GM12872 (cell line): ENCODE data around the gene ADGB.

Experiments
- TF ChIP-seq, protein P1 (sequence below): IDR thresholded peaks from 3 replicates; pipeline ENCODE4 v1.5.1; 2011; ENCODE audit warnings: low read depth, mild to moderate bottlenecking, low read length, moderate library complexity; ENCODE audit not compliant: insufficient read depth

ADGB gene

DNA sequence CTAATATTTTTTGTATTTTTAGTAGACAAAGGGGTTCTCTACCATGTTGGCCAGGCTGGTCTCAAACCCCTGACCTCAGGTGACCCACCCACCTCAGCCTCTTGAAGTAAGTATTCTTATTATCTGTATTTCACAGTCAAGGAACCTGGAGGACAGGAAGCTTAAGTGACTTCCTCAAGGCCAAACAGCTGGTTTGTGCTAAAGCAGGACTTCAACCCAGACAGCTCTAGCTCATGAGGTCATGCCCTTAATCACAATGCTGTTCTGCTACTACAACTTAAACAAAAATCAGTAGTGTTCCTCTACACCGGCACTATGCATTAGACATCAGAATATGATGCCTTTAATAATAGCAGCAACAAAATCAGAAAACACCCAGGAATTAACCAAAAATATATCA, 168.9 kb downstream of the ADGB start:
- TF ChIP-seq, protein P1, sequence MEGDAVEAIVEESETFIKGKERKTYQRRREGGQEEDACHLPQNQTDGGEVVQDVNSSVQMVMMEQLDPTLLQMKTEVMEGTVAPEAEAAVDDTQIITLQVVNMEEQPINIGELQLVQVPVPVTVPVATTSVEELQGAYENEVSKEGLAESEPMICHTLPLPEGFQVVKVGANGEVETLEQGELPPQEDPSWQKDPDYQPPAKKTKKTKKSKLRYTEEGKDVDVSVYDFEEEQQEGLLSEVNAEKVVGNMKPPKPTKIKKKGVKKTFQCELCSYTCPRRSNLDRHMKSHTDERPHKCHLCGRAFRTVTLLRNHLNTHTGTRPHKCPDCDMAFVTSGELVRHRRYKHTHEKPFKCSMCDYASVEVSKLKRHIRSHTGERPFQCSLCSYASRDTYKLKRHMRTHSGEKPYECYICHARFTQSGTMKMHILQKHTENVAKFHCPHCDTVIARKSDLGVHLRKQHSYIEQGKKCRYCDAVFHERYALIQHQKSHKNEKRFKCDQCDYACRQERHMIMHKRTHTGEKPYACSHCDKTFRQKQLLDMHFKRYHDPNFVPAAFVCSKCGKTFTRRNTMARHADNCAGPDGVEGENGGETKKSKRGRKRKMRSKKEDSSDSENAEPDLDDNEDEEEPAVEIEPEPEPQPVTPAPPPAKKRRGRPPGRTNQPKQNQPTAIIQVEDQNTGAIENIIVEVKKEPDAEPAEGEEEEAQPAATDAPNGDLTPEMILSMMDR, result no peak

- TF ChIP-seq, protein P1, result no peak
Measured at GRCh38 chr6:146768722-146769121, 169.9 kb downstream of the ADGB start.

DNA sequence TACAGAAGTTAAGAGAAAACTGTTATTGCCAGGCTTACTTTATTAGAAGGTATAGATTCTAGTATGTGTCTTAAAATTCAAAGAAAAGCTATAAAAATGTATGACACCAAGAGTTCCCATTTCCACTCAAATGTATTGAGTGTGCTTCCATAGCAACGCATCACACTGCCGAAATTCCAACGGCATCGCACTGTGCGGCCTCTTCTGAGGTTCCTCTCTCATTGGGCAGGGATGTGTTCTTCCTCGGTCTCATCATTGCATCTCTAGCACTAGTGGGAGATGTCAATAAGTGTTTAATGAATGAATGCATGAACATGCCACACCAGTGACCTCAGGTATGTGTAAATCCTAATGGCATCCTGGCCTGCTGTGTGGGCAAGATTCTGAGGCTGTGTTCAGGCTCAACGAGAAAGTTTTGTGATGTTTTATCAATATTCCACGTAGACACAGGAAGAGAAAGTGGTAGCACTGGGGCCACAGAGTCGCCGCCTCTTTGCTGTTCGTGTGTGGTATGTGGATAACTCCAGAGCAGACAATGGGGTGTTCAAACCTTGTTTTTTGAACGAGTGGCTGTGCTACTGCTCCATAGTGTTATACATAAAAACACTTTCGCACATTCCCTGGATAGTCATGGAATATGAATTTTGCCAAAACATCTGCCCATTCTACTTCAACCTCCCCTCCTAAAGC, 171.6 kb downstream of the ADGB start:
- TF ChIP-seq, protein P1, result no peak

DNA sequence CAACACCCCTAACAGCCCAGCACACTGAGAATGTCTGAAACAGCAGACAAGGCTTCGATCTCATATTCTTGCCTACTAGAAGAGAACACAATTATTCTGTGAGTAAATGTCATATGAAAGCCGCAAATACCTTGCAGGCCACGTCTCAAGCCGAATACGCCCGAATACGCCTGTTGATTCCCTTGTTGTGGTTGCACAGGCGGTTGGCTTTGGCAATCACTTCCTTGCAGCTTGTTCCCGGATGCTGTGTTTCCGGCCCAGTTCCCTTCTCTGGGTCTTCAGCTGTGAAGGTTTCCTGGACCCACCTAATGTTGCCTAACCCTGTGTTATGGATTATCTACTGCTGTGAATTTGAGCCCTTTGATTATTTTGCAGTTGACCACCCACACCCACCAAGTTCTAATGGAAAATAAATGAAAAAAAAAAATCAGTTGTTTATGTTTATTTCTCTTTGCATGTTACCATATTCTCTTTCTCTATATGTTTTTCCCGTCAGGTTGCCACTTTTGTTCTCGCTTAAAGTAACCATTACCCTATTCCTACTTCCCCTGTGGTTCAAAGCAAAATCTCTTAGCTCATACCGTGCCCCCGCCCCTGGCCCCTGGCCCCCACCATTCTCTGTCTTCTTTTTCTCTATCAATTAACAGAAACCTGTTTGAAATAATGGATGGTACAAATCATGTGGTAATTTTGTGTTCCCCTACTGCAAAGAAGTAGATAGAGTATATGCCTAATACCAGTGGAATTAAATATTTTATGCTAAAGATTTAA, 172.4 kb downstream of the ADGB start:
- TF ChIP-seq, protein P1, result no peak

GRCh38 chr6:146775220-146775619, 176.4 kb downstream of the ADGB start:
- TF ChIP-seq, protein P1, result no peak

DNA sequence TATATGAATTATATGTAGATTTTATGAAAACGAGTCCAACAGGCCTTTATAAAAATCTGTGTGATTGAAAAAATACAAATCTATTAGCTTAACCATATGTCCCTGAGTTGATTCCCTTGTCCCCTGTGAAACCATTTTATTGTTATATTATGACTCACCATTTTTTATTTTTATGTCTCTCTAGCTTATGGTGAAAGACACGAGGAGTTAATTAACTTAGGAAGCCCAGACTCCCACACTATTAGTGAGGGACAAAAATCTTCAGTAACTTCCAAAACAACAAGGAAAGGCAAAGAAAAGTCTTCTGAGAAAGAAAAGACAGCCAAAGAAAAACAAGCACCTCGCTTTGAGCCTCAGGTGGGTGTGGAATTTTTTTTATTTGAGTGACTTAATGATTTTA, 183.1 kb downstream of the ADGB start:
- TF ChIP-seq, protein P1, result no peak

GRCh38 chr6:146785001-146785585, 186.3 kb downstream of the ADGB start:
- TF ChIP-seq, protein P1, result peak; percentile 53
